GM23338 (cell line): Measurements from ENCODE around the gene PSIP1.

Source experiments
- CTCF ChIP-seq, 2 experiments: fragments of 200-600 bp in 1 of 2; sonication (generic) in 1 of 2; conservative IDR thresholded peaks; 2 replicates each; pipeline versions ENCODE4 v1.5.1 to v1.6.1; 2016 to 2017; ENCODE audit warnings: antibody characterized with exemption in 2 of 2, low read depth in 2 of 2, mild to moderate bottlenecking in 2 of 2, moderate library complexity in 1 of 2
- EZH2 ChIP-seq: fragments of 200-600 bp; sonication (generic); IDR thresholded peaks from one replicate; pipeline ENCODE4 v1.8.0; 2017; ENCODE audit warnings: antibody characterized with exemption, mild to moderate bottlenecking, low read depth; ENCODE audit not compliant: unreplicated experiment

- peak; percentile 60 to 68 for TF ChIP-seq CTCF (conservative IDR thresholded peaks at IDR 0.05; ENCODE audit: low read depth in 2 of 2)
- no peak for TF ChIP-seq EZH2
Observed at GRCh38 chr9:15513335-15513734, 2.6 kb upstream of the PSIP1 start.
